GM21447 (cell line): ENCODE measurements around the gene TLE7.

Experiments used
- ATAC-seq: cut with Tn5 transposase; IDR thresholded peaks from one replicate; pipeline ENCODE4 v1.9.1; 2021; ENCODE audit not compliant: unreplicated experiment

Gene TLE7

DNA sequence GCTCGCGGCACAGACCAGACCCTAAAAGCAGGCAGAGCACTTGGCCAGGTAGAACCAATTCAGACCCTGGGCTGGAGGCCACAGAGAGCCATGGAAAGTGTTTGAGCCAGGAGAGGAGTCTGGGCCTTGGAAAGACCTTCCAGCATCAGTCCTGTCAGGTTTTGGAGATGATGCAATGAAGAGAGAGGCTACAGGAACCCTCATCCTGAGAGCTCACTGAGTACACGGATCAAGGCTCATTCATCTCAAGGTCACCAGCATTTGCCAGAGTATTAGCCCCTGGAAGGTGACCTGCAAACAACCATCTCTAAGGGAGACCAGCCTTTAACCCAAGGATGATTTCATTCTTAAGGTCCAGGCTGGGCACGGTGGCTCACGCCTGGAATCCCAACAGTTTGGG, 27.8 kb downstream of the TLE7 start:
- ATAC-seq: no peak

DNA sequence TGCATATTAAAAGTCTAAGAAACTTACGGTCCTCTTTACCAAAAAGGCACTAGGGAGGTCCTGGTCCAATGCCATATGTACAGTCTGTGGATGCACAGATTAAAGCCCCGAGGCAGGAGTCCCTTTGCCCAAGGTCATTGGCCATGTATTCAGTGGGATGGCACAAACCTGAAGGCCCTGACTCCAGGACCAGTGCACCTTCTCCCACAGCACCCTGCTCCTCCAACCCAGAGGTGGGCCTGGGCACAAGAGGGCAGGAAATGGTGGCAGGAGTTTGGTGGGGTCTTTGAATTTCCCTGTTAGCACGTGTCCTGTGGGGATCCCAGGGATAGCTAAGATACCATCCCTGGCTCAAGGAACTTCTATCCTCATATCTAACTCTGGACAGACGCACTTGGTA, 28.5 kb downstream of the TLE7 start:
- no peak for ATAC-seq

DNA sequence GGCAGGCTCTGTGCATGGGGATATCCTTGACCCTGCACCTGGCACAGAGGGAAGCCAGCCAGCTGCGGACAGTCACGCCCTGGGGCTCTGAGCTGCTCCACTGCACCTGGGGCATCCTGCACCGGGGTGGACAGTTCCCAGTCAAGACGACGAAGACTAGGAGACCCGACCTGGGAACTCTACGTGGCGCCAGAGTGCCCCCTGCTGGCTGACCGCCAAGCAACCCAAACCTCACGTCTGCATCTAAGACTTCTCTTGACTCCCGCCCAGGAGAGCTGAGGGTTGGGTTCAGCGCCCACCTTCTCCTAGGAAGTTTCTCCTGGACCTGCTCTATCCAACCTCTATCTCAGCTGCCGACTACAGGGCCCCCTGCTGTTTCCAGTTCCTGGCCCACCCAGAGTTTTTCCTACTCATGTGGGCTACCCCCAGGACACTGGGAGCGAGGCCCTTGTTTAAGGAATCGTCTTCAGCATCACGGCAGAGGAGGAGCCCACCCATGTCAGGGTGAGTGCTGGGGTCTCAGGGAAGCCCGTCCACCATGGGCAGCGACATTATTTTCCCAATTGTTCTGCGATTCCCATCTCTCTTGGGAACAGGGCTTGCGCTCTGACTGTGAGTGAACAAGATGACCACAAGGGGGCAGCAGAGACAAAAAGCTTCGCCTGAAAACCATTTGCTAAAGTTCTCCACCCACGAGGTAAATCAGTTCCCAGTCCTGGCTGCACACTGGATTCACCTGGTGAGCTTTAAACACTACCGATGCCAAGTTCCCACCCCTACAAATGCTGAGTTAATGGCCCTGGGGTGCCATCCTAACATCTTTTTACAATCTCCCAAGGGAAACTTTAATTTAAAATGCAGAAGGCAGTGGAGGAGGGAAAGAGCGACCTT, 29.3 kb downstream of the TLE7 start:
- no peak for ATAC-seq

DNA sequence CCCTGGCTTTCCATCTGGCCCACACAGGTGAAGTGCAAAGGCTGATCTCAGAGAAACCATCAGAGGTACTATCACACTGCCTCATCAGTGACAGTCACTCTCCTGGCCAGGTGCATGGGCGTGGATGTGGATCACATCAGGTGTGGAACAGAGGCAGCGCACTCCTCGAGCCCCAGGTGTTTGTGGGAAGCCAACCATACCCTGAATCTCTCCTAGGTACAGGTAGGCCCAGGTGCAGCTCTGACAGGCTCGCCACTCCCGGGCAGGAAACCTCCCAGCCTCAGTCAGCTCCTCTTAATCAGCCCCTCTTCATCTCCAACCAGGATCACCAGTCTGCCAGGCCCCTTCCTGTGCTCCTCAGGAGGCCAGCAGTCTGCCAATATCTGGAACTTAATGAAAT, 31.7 kb downstream of the TLE7 start:
- ATAC-seq: no peak

DNA sequence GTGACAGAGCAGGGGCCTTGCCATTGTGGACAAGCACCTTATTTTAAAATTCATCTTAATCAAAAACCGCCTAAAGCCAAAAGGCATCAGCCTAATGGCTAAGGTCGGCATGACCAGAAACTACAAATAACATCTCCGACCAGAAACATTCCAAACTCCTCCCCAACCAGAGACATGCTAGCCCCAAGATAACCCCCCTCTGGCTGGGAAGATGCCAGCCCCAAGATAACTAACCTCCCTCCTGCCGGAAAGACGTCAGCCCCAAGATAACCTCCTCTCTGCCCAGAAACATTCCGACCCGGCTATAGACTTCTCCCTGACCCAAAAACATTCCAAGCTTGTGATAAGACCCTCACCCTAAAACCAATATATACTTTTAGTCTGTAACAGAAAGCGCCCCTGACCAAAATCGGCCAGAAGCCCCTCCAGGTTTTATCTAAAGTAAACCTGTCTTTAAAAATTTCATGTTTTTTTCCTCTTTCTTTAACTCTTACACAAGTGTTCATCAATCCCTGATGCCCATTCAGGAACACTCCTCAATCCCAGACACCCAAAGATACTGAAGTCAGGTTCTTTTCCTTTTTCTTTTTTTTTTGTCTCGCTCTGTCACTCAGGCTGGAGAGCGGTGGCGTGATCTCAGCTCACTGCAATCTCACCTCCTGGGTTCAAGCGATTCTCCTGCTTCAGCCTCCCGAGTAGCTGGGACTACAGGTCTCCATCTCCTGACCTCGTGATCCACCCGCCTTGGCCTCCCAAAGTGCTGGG, 32.7 kb downstream of the TLE7 start:
- ATAC-seq: no peak

DNA sequence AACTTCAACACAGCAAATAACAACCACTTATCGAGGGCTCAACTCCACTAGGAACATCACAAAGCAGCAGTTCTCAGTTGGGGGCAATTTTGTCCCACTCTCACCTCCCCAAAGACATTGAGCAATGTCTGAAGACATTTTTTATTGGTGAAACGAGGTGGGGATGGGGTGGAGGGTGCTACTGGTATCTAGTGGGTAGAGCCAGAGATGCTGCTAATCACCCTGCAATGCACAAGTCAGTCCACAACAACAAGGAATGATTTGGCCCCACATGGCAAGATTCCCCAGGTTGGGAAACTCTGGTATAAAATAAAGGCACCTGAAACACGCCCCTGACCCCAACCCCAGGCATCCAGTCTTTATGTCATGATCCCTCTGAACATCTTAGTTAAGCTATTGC, 33.3 kb downstream of the TLE7 start:
- no peak for ATAC-seq

DNA sequence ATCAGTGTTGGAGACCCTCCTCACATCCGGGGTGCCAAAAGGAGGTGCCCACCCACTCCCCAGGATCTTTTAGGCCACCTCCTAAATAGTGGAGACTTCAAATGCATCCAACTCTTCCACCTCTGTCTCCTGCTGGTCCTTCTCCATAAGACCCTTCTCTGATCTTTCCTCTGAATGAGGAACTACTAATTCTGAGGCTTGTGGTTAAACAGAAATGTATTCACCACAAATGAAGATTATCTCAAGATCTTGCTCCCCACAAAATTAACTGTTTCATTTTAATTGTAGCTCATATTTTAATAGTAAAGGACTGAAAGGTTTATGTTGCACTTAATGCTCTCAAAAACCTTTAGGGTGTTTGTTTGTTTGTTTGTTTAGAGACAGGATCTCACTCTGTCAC, 34.1 kb downstream of the TLE7 start:
- ATAC-seq: no peak

DNA sequence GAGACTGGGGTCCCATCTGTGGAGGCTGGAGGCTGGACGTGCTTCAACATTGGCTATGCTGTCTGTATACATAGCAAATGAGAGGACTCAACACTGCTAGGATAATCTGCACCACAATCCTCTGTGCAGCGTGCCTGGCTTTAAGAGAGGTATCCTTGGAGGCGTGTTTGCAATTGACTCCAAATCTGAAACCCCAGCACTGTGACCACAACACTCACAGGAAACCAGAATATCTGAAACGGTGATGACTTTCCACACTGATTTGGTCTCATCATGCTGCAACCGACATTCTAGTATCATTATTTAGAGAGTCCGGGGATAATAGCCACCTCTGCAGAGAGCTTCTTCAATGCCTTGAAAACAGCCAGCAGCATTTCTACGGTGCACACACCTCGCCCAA, 35.1 kb downstream of the TLE7 start:
- no peak for ATAC-seq

DNA sequence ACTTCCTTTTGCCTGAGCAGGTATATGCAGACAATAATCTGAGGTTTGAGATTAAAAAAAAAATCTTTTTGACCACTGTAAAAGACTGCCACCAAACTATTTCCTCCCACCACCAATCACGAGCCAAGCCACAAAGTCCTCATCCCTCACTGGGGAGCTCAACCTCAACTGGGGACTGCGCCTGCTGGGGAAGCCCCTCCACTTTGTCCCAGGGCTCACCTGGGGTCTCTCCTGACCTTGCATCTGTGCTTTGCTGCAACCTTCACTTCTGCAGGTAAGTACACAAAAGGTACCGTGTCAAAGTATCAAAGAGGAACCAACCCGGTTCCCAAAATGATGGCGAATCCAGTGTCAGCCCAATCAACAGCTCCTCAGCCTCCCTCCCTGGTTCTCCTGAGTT, 35.5 kb downstream of the TLE7 start:
- no peak for ATAC-seq

DNA sequence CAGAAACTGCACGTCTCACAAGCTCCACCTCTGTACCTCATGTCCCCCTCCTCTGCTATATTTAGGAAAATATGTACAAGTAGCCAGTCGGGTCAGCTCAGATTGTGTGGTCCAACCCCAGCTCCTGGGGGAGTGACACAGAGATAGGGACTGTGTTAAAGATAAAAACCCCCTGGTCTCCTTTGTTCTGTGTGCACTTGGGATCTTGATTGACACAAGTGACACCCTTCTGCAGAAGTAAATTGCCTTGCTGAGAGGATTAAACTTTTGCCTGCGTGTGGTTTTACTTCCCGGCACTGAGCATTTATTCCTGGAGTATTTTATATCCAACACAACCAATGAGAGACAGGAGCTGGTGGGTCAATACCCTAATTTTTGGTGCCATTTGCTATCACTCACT, 37.5 kb downstream of the TLE7 start:
- no peak for ATAC-seq

DNA sequence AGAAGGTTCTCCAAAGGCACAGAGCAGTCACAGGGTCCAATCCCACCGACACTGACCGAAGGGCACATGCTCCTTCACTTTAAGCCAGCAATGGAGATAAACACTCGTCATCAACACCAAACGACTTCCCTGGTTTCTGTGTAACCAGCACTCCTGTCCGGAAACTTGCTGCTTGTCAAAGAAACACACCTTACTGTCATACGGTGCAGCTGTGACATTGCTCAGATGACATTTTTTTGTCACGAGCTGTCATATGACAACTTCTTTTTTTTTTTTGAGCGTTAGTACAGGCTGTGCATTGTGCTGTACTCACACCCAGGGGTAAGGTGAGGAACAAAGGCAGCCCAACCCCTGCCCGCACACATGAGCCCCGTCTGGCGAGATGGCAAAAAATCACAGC, 39.2 kb downstream of the TLE7 start:
- ATAC-seq: no peak

DNA sequence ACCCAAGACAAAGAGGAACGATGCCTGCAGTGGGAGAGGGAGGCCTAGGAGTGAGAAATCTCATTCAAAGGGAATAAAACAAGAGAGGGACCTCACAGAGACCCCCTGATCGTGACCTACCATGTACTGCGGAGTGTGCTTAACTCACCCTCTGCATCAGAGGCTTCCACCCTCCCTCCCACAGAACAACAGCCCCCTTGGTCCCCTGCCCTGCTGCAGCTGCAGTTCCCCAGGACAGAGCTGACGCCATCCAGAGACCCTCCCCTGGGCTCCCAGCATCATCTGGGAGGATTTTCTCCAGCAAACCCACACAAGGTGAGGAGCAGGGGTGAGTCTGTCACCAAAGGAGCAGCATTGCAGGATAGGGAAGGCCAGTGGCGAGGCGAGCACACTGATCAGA, 39.8 kb downstream of the TLE7 start:
- no peak for ATAC-seq

DNA sequence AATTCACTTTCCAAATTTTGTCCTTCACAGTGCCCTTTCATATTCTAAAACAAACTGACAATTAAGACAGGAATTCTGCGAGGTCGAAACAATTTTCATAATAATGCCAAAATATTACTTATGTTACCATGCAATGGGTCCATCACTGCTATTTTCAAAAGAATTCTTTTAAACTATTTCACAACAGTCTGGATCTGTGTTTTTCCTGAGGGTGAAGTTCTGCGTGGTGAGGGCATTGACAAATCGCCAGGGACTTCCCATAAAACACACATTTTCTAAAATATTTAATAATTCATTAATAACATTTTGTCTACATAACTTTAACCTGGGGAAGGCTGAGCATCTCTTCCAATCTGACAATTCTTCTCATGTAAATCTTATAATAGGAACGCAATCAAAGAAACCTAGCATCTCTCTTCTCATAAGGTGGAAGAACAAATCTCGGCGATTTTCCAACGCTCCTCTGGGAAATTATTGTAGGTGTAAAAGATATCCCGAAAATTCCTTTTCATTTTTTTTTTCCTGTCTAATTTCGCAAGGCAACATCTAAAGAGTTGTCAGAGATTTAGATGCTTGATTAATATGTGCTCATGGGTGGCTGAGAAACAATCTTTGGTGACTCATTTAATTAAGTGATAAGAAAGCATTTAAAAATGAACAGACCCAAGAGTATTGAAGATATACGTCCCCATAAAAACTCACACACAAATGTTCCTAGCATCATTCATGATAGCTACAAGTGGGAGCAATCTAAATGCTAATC, 41.9 kb downstream of the TLE7 start:
- ATAC-seq: no peak

DNA sequence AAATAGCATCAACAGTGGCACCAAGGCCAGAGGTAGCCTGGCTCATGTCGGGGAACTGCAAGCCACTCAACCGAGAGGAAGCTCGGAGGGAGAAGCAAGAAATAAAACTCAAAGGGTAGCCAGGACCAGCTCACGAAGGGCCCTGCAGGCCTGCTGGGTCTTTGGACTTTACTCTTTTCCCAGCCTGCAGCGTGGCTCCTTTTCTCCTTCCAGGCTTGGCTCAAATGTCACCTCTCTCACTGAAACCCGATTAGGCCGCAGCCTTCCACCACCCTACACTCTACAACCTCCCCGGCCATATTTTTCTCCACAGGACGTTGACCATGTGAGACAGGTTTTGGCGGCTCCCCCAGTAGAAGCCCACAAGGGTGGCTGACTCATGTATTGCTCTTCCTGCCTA, 45.3 kb downstream of the TLE7 start:
- no peak for ATAC-seq

DNA sequence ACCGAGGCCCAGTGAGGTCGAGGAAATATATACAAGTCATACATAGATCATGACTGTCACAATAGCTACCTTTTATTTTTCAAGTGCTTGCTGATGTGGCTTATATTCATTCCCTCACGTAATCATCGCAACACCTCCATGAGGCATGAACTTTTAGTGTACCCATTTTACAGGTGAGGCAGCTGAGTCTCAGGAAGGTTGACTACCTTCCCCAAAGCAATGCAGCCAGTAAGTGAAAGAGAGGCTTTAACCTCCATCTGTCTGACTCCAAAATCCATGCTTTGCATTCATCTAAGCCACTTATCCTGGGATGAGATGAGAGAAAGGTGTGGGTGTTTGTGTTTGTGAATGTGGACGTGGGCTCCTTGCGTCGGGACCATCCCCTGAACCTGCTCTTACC, 52.5 kb downstream of the TLE7 start:
- ATAC-seq: no peak

DNA sequence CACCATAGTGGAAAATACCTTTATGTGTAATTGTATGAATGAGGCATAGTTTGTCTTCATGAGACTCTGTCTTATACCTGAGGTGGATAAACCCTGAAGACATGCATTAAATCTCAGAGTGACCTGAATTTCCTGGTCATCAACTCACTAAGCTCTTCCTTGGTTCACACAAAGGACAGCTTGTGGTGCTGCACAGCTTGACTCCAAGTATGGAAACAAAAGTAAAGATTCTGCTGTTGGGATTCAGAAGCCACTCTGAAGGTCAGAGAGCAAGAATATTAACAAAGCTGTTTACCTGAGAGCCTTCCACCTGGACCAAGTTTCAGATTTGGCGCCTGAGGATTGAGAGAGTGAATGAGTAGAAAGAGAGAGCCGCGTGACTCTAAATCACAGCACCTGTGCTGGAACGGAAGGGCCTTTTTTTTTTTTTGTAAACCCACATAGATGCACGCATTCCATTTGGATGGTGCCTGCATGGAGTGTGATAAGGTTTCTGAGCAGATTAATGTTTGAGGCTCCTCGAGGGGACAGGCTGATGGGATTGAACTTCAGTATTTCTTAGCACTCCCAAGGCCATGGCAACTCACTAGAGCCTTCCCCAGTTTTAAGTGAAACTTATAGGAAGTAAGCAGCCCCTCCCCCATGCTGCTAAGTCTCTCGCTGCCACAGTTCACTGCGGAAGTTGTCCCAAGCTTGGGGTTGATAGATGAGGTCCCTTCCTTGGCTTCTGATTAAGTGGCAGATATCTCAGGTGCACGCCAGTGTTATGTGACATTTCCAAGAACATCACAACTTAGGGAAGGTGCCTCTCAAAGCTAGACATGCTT, 54.6 kb downstream of the TLE7 start:
- no peak for ATAC-seq

DNA sequence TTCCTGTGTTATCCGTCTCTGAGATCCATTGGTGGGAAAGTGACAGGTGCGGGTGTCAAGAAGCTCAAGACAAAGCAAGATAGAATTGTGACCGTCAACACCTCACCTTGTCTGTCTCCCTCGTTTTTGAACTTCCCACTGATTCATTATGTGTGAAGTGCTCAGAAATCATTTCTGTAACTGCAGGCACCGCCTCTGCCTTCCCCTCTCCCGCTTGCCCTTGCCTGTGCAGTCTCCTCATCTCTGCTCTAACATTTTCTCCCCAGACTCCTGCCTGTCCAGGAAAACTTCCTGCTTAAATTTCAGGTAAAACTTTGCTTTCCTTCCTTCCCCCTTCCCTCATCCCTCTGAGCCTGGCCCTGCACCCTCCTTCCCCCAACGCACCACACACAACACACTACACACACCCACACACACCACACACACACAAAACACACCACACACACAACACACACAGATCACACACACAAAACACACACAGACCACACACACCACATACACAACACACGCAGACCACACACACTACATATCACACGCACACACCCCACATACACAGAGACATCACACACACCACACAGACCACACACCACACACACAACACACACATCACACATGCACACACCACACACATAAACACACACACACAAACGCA, 57.7 kb downstream of the TLE7 start:
- ATAC-seq: no peak

DNA sequence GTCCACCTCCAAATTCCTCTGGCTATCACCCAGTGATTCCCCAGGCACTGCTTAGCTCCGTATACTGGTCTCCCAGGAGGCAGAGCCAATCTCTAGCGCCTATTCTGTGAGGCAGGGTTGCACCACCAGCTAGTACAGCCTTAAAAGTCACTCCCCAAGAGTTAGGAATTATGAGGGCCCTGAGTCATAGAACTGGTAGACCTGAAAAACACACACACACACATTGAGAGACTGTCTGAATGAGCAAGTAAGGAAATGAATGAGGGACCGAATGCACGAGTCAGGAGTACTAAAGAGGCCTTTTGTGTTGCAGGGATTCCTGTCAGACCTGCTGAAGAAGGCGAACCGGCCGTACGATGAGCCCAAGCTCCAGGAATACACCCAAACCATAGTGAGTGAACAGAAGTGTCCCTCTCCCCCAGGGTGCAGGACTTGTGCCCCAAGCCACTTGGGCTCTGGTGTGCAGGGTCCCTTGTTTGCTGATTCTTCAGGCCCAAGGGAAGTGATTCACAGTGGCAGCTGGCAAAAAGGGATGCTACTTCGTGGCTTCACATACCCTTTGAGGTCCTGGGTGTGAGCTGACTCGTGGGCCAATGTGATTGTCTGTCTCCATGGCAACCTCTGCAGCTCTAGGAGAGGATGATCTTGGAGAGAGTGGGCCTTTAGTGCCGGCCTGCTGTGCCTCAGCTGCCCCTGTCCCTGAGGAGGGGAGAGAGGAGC, 58.6 kb downstream of the TLE7 start:
- ATAC-seq: no peak

DNA sequence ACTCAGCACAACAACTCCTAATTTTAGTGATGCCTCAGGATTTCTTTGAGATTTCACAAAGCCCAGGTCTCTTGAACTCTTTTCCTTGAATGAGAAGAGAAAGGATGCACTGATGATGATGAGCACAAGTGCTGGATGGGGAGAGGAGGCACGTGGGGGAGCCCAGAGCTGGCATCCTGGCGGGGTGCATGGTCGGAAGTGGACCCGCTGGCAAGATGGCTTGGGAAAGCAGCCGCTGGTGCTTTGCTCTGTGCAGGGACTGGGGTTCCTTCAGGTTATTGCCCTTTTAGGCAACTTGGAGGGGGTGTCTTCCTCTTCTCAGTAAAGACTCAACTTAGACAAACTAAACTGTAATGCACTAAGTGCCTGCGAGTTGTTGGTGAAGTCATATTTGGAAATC, 61.0 kb downstream of the TLE7 start:
- ATAC-seq: no peak
